Panc1 (cell line): ENCODE measurements around the gene RNF169. TPM values are rescaled to one million over a fixed set of nuclear protein-coding genes. Genes with fewer than 3 reads are reported as not detected.

Experiments used
- ATAC-seq: fragments of 200-7000 bp; cut with Tn5 transposase; 2 replicates; pipeline ENCODE4 v1.9.1; 2020; ENCODE audit warnings: mild to moderate bottlenecking, moderate library complexity
- BruUV-seq: library from RNA; stranded (reverse); fragments of 400-500 nt; replicated peaks from 2 replicates; lab custom pipeline; 2021; lab: Mats Ljungman, UMichigan
- CTCF ChIA-PET: fragments of 300-600 bp; sonication (Branson Sonifier 250); formaldehyde crosslinking; loops from one replicate; lab custom pipeline; 2022; ENCODE audit warnings: antibody characterized with exemption; lab: Charles Lee
- POLR2A ChIA-PET: fragments of 300-600 bp; sonication (Branson Sonifier 250); formaldehyde crosslinking; loops from one replicate; lab custom pipeline; 2022; ENCODE audit warnings: antibody characterized with exemption; lab: Charles Lee
- DNase-seq: peaks from one replicate; pipeline ENCODE4 v3.0.0-alpha.2; 2010; ENCODE audit warnings: low read depth, low spot score
- H3K27ac ChIP-seq: 2 replicates; pipeline ENCODE4 v1.5.1; 2011; ENCODE audit warnings: mild to moderate bottlenecking, low read length, inconsistent platforms
- H3K27me3 ChIP-seq: fragments of 200-500 bp; sonication (Bioruptor generic); 2 replicates; pipeline ENCODE4 v1.6.0; 2014; ENCODE audit warnings: low read length, inconsistent platforms; ENCODE audit not compliant: control insufficient read depth, insufficient read depth
- H3K36me3 ChIP-seq: fragments of 200-500 bp; sonication (Bioruptor generic); 2 replicates; pipeline ENCODE4 v1.5.1; 2014; ENCODE audit warnings: inconsistent platforms, mild to moderate bottlenecking, low read length, moderate library complexity; ENCODE audit not compliant: control insufficient read depth, insufficient read depth
- H3K4me1 ChIP-seq: 2 replicates; pipeline ENCODE4 v1.5.1; 2011; ENCODE audit warnings: inconsistent platforms, mild to moderate bottlenecking, low read length, moderate library complexity; ENCODE audit not compliant: control insufficient read depth, insufficient read depth
- H3K4me3 ChIP-seq, 2 experiments: 2 replicates each; pipeline ENCODE4 v1.5.1; 2011 to 2012; ENCODE audit warnings: low read depth in 2 of 2, low read length in 2 of 2, mild to moderate bottlenecking in 2 of 2, inconsistent platforms in 1 of 2, moderate library complexity in 1 of 2
- H3K9me3 ChIP-seq: fragments of 200-500 bp; sonication (Bioruptor generic); 2 replicates; pipeline ENCODE4 v1.5.1; 2014; ENCODE audit warnings: low read depth, mild to moderate bottlenecking, inconsistent platforms, low read length, moderate library complexity; ENCODE audit not compliant: control insufficient read depth, insufficient read depth
- CTCF ChIP-seq: fragments of 450-650 bp; IDR thresholded peaks from 2 replicates; pipeline ENCODE4 v1.5.1; 2017; ENCODE audit warnings: mild to moderate bottlenecking
- POLR2AphosphoS5 ChIP-seq: IDR thresholded peaks from 2 replicates; pipeline ENCODE4 v1.6.1; 2012; ENCODE audit warnings: mild to moderate bottlenecking, low read depth, low read length, moderate library complexity
- REST ChIP-seq, 2 experiments: IDR thresholded peaks; 2 replicates each; pipeline ENCODE4 v1.6.1; 2011 to 2012; ENCODE audit warnings: low read depth in 2 of 2, control low read depth in 1 of 2, low read length in 1 of 2, mild to moderate bottlenecking in 1 of 2, moderate library complexity in 1 of 2; ENCODE audit not compliant: insufficient read depth in 1 of 2
- SIN3A ChIP-seq: IDR thresholded peaks from 2 replicates; pipeline ENCODE4 v1.6.1; 2012; ENCODE audit warnings: low read depth, mild to moderate bottlenecking, low read length, moderate library complexity, borderline replicate concordance; ENCODE audit not compliant: insufficient read depth
- TCF7L2 ChIP-seq: IDR thresholded peaks from 2 replicates; pipeline ENCODE4 v1.6.1; 2011; ENCODE audit warnings: mild to moderate bottlenecking, low read depth, low read length, inconsistent platforms
- in situ Hi-C: cut with HindIII; loops from 2 replicates; pipeline ENCODE4 v1.10.0; 2016; ENCODE audit warnings: low sequenced_read_pairs, low pct_unique_long_range_greater_than_20kb
- intact Hi-C: fragments of 100-400 bp; cut with micrococcal nuclease; formaldehyde crosslinking; loops from one replicate; pipeline ENCODE4 v1.10.0; 2022; ENCODE audit not compliant: unreplicated experiment
- total RNA-seq: library from RNA; stranded (reverse); gene quantifications from one replicate; pipeline ENCODE4 v1.2.1, GENCODE V29; 2021; ENCODE audit not compliant: unreplicated experiment

The RNF169 gene
- total RNA-seq, 1 experiment from 2014 or later = 23.6 TPM

- 0 out of 2 replicates have a peak, but pooled peaks cover 4% of the 10 kb centered on the region for H3K4me1 ChIP-seq
- TF ChIP-seq POLR2AphosphoS5 (no peak), TCF7L2 (no peak), CTCF (no peak), SIN3A (no peak), REST (IDR thresholded peaks at IDR 0.05; ENCODE audit: insufficient read depth in 1 of 2, low read depth in 2 of 2, low read length in 1 of 2) (no peak)
- CTCF ChIA-PET = no interaction called here
- intact Hi-C loops = no loop called here
- H3K4me3 ChIP-seq = no peak overlapping the region
- BruUV-seq = no TSS peak
- no peak for DNase-seq
- H3K9me3 ChIP-seq = no peaks in the 10 kb centered on the region
- H3K36me3 ChIP-seq = no peaks in the 10 kb centered on the region
- peaks cover 39% of the 10 kb centered on the region for H3K27me3 ChIP-seq
- H3K27ac ChIP-seq = no peak overlapping the region
- POLR2A ChIA-PET = no interaction called here
- ATAC-seq = no peak
- in situ Hi-C loops = no loop called here
Observed at GRCh38 chr11:74734559-74734925, 14.1 kb upstream of the RNF169 start.

GRCh38 chr11:74735365-74735928, 13.2 kb upstream of the RNF169 start:
- Histone ChIP-seq H3K27ac (no peak overlapping the region), H3K4me3 (no peak overlapping the region), H3K27me3 (peaks cover 31% of the 10 kb centered on the region), H3K36me3 (no peaks in the 10 kb centered on the region), H3K4me1 (0 out of 2 replicates have a peak, but pooled peaks cover 7% of the 10 kb centered on the region), H3K9me3 (no peaks in the 10 kb centered on the region)
- POLR2A ChIA-PET = no interaction called here
- in situ Hi-C loops (no loop called here), intact Hi-C loops (no loop called here)
- no peak for TF ChIP-seq SIN3A
- no peak for TF ChIP-seq CTCF
- no peak for TF ChIP-seq POLR2AphosphoS5
- TF ChIP-seq TCF7L2 = no peak
- no peak for TF ChIP-seq REST (IDR thresholded peaks at IDR 0.05; ENCODE audit: insufficient read depth in 1 of 2, low read depth in 2 of 2, low read length in 1 of 2)
- no TSS peak for BruUV-seq
- ATAC-seq (no peak), DNase-seq (no peak)
- CTCF ChIA-PET = interaction anchor here (1.3 kb wide), 1 partner anchor 33 kb away, joined by 4 read pairs; no protein-coding TSS in a partner anchor
